ENCODE results near the gene JAG2.

The JAG2 gene

DNA sequence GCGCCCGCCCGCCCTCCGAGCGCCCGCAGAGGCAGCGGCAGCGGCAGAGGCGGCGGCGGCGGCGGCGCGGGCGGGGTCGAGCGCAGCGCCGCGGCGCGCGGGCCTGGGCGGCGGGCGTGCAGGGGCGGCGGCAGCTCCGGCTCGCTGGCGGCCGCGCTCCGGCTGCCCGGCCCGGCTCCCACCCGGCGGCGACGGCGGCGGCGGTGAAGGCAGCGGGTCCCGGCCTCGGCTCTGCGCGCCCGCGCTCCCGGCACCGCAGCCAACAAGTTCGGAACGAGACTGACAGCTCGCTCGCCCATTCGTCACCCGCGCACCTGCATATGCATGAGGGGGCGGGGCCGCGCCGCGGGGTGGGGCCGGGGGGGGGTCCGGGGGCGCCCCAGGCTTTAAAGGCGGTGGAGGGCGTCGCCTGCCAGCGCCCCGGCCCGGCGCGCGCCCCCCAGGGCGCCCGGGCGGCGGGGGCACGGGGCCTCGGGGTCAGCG lies at the start of gene JAG2:
Gene JAG2 (minus strand): TSS at position 281 of the 483 bp plus-strand sequence. CDS start 356 bp downstream, outside the sequence.
- TF ChIP-seq CTCF (IDR thresholded peaks at IDR 0.05; ENCODE audit: low read depth, low read length, missing control alignments), result no peak
- H3K4me3 ChIP-seq (ENCODE audit: low read depth, low read length), result no peak within 1 kb of the TSS
- DNase-seq (ENCODE audit: low read depth), result no peak
- in situ Hi-C loops (cut with HindIII; ENCODE audit: low sequenced_read_pairs), result no loop called here

GRCh38 chr14:105217774-105218173 lies 49.2 kb upstream of the JAG2 start:
- in situ Hi-C loops (cut with HindIII; ENCODE audit: low sequenced_read_pairs), result no loop called here
- H3K4me3 ChIP-seq (ENCODE audit: low read depth, low read length), result no peak overlapping the region
- no peak for TF ChIP-seq CTCF (IDR thresholded peaks at IDR 0.05; ENCODE audit: low read depth, low read length, missing control alignments)
- no peak for DNase-seq (ENCODE audit: low read depth)

GRCh38 chr14:105216490-105217247 lies 48.1 kb upstream of the JAG2 start:
- no peak overlapping the region for H3K4me3 ChIP-seq (ENCODE audit: low read depth, low read length)
- DNase-seq (ENCODE audit: low read depth), result no peak
- TF ChIP-seq CTCF (IDR thresholded peaks at IDR 0.05; ENCODE audit: low read depth, low read length, missing control alignments), result no peak
- in situ Hi-C loops (cut with HindIII; ENCODE audit: low sequenced_read_pairs), result no loop called here

- in situ Hi-C loops (cut with HindIII; ENCODE audit: low sequenced_read_pairs), result no loop called here
- no peak overlapping the region for H3K4me3 ChIP-seq (ENCODE audit: low read depth, low read length)
- TF ChIP-seq CTCF (IDR thresholded peaks at IDR 0.05; ENCODE audit: low read depth, low read length, missing control alignments), result no peak
- DNase-seq (ENCODE audit: low read depth), result no peak
Measured at GRCh38 chr14:105215602-105216001, 47.0 kb upstream of the JAG2 start.

DNA sequence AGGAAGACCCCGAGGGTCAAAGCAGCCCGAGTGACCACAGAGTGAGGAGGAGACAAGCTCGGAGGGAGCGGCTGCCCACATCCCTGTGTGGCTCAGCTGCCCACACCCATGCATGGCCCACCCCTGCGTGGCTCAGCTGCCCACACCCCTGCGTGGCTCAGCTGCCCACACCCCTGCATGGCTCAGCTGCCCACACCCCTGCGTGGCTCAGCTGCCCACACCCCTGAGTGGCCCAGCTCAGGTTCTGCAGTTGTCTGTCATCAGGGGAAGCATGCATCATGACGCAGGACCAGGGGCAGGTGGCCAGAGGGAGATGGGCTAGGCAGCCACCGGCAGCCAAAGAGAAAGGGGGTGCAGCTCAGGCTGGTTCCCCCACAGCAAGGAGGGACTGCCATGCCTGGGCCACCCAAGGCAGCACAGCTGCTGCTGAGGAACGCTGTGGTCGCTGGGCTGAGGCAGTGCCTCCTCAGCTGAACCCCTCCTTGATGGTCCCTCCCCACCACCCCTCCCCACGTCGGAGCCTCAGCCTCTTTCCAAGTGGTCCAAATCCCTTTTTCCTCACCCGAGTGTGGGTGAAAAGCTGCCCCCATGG lies 45.8 kb upstream of the JAG2 start:
- no peak for TF ChIP-seq CTCF (IDR thresholded peaks at IDR 0.05; ENCODE audit: low read depth, low read length, missing control alignments)
- DNase-seq (ENCODE audit: low read depth), result no peak
- in situ Hi-C loops (cut with HindIII; ENCODE audit: low sequenced_read_pairs), result no loop called here
- H3K4me3 ChIP-seq (ENCODE audit: low read depth, low read length), result no peak overlapping the region

- DNase-seq (ENCODE audit: low read depth), result no peak
- TF ChIP-seq CTCF (IDR thresholded peaks at IDR 0.05; ENCODE audit: low read depth, low read length, missing control alignments), result no peak
- H3K4me3 ChIP-seq (ENCODE audit: low read depth, low read length), result no peak overlapping the region
- in situ Hi-C loops (cut with HindIII; ENCODE audit: low sequenced_read_pairs), result no loop called here
Measured at GRCh38 chr14:105213361-105213760, 44.8 kb upstream of the JAG2 start.

All from astrocyte of the cerebellum (primary cell).